RPMI7951 (cell line): ENCODE measurements around the gene ZNF81. TPM values are rescaled to one million over a fixed set of nuclear protein-coding genes. Genes with fewer than 3 reads are reported as not detected.
"Not testable (repeated sequence)": the region's sequence is repeated elsewhere in the genome, so short reads cannot be mapped to it uniquely, and the experiment has no call there.

Source experiments
- DNase-seq: peaks from one replicate; pipeline ENCODE4 v3.0.0-alpha.2; 2012; ENCODE audit warnings: low read depth
- total RNA-seq: library from RNA; depleted of rRNA; stranded (reverse); fragments of >200 nt; shearing (Covaris generic); gene quantifications from 2 replicates; pipeline ENCODE4 v1.2.3, GENCODE V29; 2014; rRNA removed

ZNF81 gene
- total RNA-seq = 4.2 and 4.7 TPM in 2 replicates

GRCh38 chrX:47836164-47837072 is at the start of gene ZNF81:
Gene ZNF81 (plus strand): TSS chrX:47836902. CDS start chrX:47846268, 9,366 bp downstream.
- peak; percentile 96 for DNase-seq

- peak; percentile 64 for DNase-seq
Observed at GRCh38 chrX:47796433-47796906, 40.2 kb upstream of the ZNF81 start.

DNA sequence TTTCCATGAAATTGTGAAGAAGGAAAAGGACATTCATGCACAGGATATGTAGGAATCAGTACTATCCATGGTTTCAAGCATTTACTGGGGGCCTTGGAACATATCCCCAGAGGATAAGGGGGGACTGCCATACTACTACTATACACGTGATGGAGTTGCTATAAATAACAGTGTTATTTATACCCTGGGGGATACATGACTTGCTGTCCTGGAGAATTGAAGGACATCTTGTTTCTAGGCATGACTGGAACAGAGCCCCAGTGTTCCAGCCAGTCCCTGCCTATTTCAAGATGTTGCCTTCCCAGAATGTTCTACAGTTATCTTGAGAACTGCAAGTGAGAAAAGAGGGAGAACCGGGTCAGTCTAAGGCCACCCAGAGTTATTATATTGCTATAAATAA is 39.6 kb upstream of the ZNF81 start:
- peak; percentile 3 for DNase-seq

DNA sequence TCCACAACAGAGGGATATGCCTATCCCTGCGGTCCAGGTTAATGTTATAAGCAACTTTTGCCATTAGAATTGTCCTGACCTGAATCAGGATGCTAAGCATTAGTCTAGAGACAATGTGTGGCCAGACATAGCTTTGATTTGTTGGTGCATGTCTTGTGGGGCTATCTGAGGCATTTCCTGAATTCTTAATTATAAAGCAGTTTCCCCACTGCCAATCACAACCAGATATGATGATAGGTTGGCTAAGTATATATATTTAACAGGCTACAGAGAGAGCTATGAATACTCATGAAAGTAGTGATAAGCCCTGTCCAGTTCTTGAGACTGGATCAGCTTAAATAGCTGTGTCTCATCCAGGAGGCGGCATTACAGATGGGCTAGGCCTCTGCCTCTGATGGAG is 37.8 kb upstream of the ZNF81 start:
- no peak for DNase-seq

DNA sequence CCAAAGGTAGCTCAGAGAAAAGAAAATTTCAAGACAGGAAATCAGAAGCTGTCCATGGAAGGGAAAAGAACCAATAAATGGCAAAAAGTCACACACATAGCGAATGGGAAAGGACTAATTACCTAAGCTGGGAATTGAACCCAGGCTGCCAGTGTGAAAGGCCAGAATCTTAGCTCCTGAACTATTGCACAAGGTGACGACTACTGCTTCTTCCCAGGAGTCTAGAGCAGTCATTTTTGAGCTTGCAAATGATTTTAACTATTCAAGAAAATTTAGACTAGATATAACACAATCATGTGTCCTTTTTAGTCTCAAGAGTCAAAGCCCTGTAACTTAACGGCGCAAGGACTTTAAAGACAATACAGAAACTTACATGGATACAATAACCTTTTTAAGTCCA is 34.1 kb upstream of the ZNF81 start:
- no peak for DNase-seq

DNA sequence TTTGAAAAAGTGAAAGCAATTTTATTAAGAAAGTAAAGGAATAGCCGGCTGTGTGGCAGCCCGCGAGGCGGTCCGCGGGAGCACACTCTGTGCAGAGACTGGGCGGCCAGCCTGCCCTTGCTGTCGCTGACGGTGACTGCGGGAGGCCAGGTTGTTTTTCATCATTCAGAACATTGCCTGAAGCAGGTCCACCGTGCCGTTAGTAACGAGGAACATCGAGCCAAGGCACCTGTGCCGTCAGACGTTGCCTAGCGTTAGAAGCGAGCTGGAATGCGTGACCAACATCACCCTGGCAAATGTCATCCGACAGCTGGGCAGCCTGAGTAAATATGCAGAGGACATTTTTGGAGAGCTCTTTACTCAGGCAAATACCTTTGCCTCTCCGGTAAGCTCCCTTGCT is 33.6 kb upstream of the ZNF81 start:
- DNase-seq = peak; percentile 2

- DNase-seq = no peak
Observed at GRCh38 chrX:47804315-47804714, 32.4 kb upstream of the ZNF81 start.

- DNase-seq = not testable (repeated sequence)
Observed at GRCh38 chrX:47805844-47806243, 30.9 kb upstream of the ZNF81 start.

DNA sequence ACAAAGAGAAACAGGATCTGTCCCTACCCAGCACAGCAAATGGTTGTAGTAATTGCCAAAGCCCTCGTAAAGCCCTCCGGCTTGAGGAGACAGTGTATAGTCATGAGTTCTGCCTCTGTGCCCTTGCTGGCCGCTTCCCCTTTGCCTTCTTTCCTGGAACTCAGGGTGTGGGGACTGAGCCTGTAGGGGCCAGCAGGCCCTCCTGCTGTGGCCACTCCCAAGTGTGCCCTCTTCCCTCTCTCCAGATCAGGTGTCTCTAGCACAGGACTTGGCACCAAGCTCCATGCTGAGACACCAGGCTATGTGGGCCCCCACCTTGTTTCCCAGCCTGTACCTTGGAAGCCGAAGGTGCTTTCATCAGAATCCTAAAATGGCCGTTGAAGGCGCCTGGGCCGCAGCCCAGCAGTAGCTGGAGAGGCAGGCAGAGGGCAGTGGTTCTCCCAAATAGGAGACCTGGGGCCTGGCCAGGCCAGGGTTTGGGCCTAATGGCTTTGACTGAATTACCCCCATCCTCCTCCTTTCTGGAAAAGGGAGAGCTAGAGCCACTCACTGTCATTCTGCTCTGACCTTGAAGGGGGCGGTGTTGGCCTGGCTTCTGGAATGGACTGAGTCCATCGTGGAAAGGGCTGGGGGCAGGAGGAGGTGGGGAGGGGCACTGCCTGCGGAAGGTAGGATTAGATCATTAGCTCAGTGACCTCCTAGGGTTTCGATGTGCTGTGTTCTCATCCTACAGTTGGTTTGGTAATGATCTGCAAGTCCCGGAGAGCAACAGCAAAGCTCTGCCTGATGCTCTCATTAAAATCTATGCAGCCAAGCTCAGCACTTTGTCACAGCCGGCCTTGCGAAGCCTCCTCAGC is 30.1 kb upstream of the ZNF81 start:
- not testable (repeated sequence) for DNase-seq

- not testable (repeated sequence) for DNase-seq
Observed at GRCh38 chrX:47807272-47807538, 29.5 kb upstream of the ZNF81 start.

DNA sequence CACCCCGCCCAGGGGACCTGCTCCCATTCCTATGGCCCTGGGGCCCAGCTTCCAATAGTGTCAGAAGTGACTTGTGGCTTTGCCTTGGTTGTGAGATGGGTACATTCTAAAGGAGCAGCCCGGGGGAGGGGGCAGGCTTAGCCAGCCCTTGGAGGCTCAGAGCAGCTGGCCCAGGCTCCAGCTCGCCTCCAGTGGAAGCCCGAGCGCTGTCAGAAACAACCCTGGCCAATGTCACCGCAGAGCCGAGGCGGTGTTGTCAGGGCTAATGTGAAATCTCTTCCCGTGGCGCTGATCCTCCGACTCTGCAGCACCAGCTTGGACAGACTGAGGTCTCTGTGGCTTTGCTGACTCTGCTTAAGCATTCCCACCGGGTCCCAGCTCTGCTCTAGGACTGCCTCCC is 29.2 kb upstream of the ZNF81 start:
- DNase-seq = no peak

- no peak for DNase-seq
Observed at GRCh38 chrX:47808904-47809788, 27.6 kb upstream of the ZNF81 start.

- DNase-seq = no peak
Observed at GRCh38 chrX:47814851-47815250, 21.9 kb upstream of the ZNF81 start.

DNA sequence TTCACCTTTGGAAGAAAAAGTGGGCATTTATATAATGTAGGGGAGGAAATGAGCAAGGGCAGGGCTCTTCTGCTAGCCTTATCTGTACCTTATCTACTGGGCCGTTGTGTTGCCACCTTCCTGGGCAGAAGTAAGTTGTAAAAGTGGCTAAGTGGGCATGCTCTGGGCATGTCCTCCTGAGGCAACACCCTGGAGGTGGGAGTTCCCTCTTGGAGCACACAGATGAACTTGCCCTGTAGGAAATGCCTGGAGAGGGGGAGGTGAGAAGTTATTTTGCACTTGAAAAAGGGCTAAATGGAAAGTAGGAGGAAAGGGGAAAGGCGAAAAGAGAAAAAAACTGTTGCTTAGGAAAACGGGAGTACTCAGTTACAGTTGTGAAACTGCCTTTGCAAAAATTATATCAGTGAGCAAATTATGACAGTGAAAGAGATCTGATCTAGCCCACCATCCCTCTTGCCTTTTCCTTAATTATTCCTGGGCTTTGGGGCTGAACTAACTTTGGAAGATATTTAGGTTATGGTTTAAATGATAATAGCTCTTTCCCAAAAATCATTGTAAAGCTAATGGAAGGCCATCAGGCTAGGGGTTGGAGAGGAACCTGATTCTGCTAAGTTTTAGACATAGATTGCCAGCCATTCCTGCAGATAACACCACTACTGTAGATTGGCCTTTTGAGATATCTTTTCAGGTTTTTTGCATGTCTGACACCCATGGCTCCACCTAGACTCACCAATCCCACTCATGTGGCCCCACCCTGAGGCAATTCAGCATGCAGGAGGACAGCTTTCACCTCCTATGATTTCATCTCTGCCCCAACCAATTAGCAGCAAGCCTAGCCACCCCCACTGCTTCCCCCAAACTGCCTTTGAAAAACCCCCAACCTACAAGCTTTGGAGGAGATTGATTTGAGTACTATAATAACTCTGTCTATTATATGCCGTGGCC is 20.5 kb upstream of the ZNF81 start:
- no peak for DNase-seq

GRCh38 chrX:47817421-47817820 is 19.3 kb upstream of the ZNF81 start:
- no peak for DNase-seq

DNA sequence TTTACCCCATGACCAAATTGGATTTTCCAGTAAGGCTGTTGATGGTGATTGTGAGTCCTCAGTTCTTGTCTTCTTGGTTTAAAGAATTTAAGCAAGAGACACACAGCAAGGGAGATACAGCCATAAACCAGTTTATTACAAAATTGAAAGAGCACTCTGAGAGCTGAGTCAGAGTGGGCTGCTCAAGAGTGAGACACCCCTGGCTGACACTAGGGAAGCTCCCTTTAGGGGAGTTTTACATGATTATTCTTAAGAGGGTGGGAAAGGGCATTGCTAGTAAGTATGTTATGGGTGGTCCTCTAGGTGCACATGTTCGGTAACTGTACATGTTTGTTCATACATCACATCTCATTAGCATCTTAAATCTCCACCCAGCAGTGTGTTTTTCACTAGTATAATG is 18.8 kb upstream of the ZNF81 start:
- DNase-seq = no peak

DNA sequence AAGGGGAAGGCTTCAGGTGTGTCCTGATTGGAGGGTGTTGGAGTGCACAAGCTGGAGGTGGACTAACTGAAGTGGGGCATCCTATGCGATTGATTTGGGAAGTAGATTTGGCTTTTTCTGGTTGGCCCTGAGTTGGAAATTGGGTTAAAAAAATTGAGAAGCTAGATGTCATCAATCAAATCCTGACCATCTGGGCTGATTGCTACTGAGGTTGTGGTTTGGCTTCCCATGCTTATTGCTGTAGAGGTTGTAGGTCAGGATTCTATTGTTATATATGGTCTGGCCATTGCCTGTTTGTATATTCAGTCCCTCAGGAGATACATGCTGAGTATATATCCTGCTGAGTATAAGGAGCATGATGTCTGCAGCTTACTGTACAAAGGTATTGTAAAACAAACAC is 7.7 kb upstream of the ZNF81 start:
- no peak for DNase-seq

DNA sequence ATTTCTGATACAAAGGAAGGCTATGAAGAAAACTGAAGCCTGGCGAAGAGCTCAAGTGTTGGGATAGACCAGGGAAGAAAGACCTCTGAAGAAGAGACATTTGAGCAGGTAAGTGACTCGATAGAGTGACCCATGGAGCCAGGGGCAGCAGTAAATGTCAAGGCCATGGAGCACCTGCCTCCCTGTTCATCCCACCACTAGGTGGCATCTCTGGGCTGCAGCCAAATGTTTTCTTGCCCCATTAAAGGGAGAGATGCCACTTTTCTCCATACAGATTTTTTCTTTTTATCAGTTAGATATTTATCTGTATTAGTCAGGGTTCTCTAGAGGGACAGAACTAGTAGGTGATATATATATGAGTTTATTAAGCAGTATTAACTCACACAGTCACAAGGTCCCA is 4.9 kb upstream of the ZNF81 start:
- DNase-seq = peak; percentile 56

GRCh38 chrX:47838361-47838760 is 1.7 kb downstream of the ZNF81 start:
- no peak for DNase-seq

- no peak for DNase-seq
Observed at GRCh38 chrX:47840111-47840510, 3.4 kb downstream of the ZNF81 start.

GRCh38 chrX:47843363-47843762 is 6.7 kb downstream of the ZNF81 start:
- peak; percentile 5 for DNase-seq
